GM23338 (cell line): ENCODE data around the gene CBX8. TPM values are rescaled to one million over a fixed set of nuclear protein-coding genes. Genes with fewer than 3 reads are reported as not detected.

Source experiments
- ATAC-seq: fragments of 200-7000 bp; cut with Tn5 transposase; 3 replicates; pipeline ENCODE4 v1.9.1; 2020
- DNase-seq: peaks from one replicate; pipeline ENCODE4 v3.0.0-alpha.2; 2015; ENCODE audit warnings: low spot score
- H2AFZ ChIP-seq: fragments of 200-600 bp; sonication (generic); 2 replicates; pipeline ENCODE4 v1.8.0; 2016; ENCODE audit warnings: antibody characterized with exemption, mild to moderate bottlenecking, moderate library complexity
- H3F3A ChIP-seq: fragments of 200-600 bp; sonication (generic); replicated peaks from 2 replicates; pipeline ENCODE4 v1.8.0; 2017; ENCODE audit warnings: antibody characterized with exemption, mixed run types, low read depth
- H3K27ac ChIP-seq: fragments of 200-600 bp; sonication (generic); 2 replicates; pipeline ENCODE4 v1.6.1; 2016; ENCODE audit warnings: low read depth
- H3K27me3 ChIP-seq: fragments of 200-600 bp; sonication (generic); 2 replicates; pipeline ENCODE4 v1.8.0; 2016; ENCODE audit warnings: mild to moderate bottlenecking, mixed run types, moderate library complexity; ENCODE audit not compliant: insufficient read depth
- H3K36me3 ChIP-seq: fragments of 200-600 bp; sonication (generic); 2 replicates; pipeline ENCODE4 v1.8.0; 2016; ENCODE audit warnings: mild to moderate bottlenecking; ENCODE audit not compliant: insufficient read depth
- H3K4me1 ChIP-seq: fragments of 200-600 bp; sonication (generic); 2 replicates; pipeline ENCODE4 v1.8.0; 2016; ENCODE audit warnings: mild to moderate bottlenecking, moderate library complexity; ENCODE audit not compliant: insufficient read depth
- H3K4me2 ChIP-seq: fragments of 200-600 bp; sonication (generic); 2 replicates; pipeline ENCODE4 v1.7.1; 2017; ENCODE audit warnings: mixed run types
- H3K4me3 ChIP-seq: fragments of 200-600 bp; sonication (generic); 2 replicates; pipeline ENCODE4 v1.6.1; 2016; ENCODE audit warnings: mixed run types
- H3K79me2 ChIP-seq: fragments of 200-600 bp; sonication (generic); replicated peaks from 2 replicates; pipeline ENCODE4 v1.8.0; 2017; ENCODE audit warnings: mild to moderate bottlenecking; ENCODE audit not compliant: insufficient read depth
- H3K9me2 ChIP-seq: fragments of 200-600 bp; sonication (generic); 2 replicates; pipeline ENCODE4 v1.8.0; 2017; ENCODE audit not compliant: insufficient read depth
- H4K20me1 ChIP-seq: fragments of 200-600 bp; sonication (generic); replicated peaks from 2 replicates; pipeline ENCODE4 v1.8.0; 2017; ENCODE audit warnings: mild to moderate bottlenecking; ENCODE audit not compliant: insufficient read depth
- H3K27ac Mint-ChIP-seq: 2 replicates; pipeline ENCODE4 v1.8.0; 2020; ENCODE audit warnings: inconsistent platforms, mild to moderate bottlenecking, moderate library complexity, mixed read lengths
- H3K27me3 Mint-ChIP-seq: 3 replicates; pipeline ENCODE4 v1.8.0; 2022; ENCODE audit warnings: low read depth, mild to moderate bottlenecking, moderate library complexity, mixed read lengths, inconsistent platforms; ENCODE audit not compliant: insufficient read depth, poor library complexity
- H3K36me3 Mint-ChIP-seq: 3 replicates; pipeline ENCODE4 v1.8.0; 2021; ENCODE audit warnings: low read depth, mild to moderate bottlenecking, inconsistent platforms, moderate library complexity, mixed read lengths
- H3K4me1 Mint-ChIP-seq: 3 replicates; pipeline ENCODE4 v1.8.0; 2020; ENCODE audit warnings: mild to moderate bottlenecking, inconsistent platforms, mixed read lengths
- H3K4me3 Mint-ChIP-seq: 3 replicates; pipeline ENCODE4 v1.8.0; 2021; ENCODE audit warnings: moderate library complexity, mild to moderate bottlenecking, inconsistent platforms, mixed read lengths
- H3K9me3 Mint-ChIP-seq: 3 replicates; pipeline ENCODE4 v1.8.0; 2020; ENCODE audit warnings: moderate library complexity, mild to moderate bottlenecking, inconsistent platforms, mixed read lengths
- CREB1 ChIP-seq: fragments of 250-450 bp; sonication (Bioruptor Pico); IDR thresholded peaks from 2 replicates; pipeline ENCODE4 v1.5.0; 2020; ENCODE audit warnings: low read depth, mild to moderate bottlenecking, moderate library complexity
- EZH2phosphoT487 ChIP-seq: fragments of 200-600 bp; sonication (generic); IDR thresholded peaks from one replicate; pipeline ENCODE4 v1.8.1; 2018; ENCODE audit warnings: antibody characterized with exemption; ENCODE audit not compliant: unreplicated experiment
- JUNB ChIP-seq: IDR thresholded peaks from one replicate; pipeline ENCODE4 v1.6.1; 2016; ENCODE audit warnings: antibody characterized with exemption; ENCODE audit not compliant: unreplicated experiment
- NANOG ChIP-seq: IDR thresholded peaks from 2 replicates; pipeline ENCODE4 v1.6.1; 2016; ENCODE audit warnings: antibody characterized with exemption, borderline replicate concordance
- STAT1 ChIP-seq: IDR thresholded peaks from one replicate; pipeline ENCODE4 v1.6.1; 2016; ENCODE audit warnings: antibody characterized with exemption; ENCODE audit not compliant: unreplicated experiment
- ZNF114 ChIP-seq: fragments of 250-450 bp; sonication (Bioruptor Pico); IDR thresholded peaks from 2 replicates; pipeline ENCODE4 v1.5.0; 2020; ENCODE audit warnings: mild to moderate bottlenecking, moderate library complexity
- ZNF331 ChIP-seq: fragments of 250-450 bp; sonication (Bioruptor Pico); IDR thresholded peaks from 2 replicates; pipeline ENCODE4 v1.5.0; 2020; ENCODE audit warnings: low read depth, mild to moderate bottlenecking, moderate library complexity
- polyA plus RNA-seq: library from polyadenylated mRNA; unstranded; fragments of >200 nt; fragmentation: Nextera tagmentation; extraction: Ambion mirVana; gene quantifications from 2 replicates; pipeline ENCODE4 v1.2.1, GENCODE V29; 2016
- total RNA-seq: library from RNA; depleted of rRNA; stranded (reverse); fragments of >200 nt; shearing (Covaris generic); gene quantifications from 2 replicates; pipeline ENCODE4 v1.2.3, GENCODE V29; 2014
- TF ChIP-seq, protein P1 (sequence below): IDR thresholded peaks from 2 replicates; pipeline ENCODE4 v1.6.1; 2016; ENCODE audit warnings: antibody characterized with exemption
- TF ChIP-seq, protein P2 (sequence below): IDR thresholded peaks from one replicate; pipeline ENCODE4 v1.6.1; 2018; ENCODE audit warnings: antibody characterized with exemption; ENCODE audit not compliant: unreplicated experiment

CBX8 gene
- total and polyA plus RNA-seq, 2 experiments from 2014 or later, result 1.0 to 1.3 TPM

DNA sequence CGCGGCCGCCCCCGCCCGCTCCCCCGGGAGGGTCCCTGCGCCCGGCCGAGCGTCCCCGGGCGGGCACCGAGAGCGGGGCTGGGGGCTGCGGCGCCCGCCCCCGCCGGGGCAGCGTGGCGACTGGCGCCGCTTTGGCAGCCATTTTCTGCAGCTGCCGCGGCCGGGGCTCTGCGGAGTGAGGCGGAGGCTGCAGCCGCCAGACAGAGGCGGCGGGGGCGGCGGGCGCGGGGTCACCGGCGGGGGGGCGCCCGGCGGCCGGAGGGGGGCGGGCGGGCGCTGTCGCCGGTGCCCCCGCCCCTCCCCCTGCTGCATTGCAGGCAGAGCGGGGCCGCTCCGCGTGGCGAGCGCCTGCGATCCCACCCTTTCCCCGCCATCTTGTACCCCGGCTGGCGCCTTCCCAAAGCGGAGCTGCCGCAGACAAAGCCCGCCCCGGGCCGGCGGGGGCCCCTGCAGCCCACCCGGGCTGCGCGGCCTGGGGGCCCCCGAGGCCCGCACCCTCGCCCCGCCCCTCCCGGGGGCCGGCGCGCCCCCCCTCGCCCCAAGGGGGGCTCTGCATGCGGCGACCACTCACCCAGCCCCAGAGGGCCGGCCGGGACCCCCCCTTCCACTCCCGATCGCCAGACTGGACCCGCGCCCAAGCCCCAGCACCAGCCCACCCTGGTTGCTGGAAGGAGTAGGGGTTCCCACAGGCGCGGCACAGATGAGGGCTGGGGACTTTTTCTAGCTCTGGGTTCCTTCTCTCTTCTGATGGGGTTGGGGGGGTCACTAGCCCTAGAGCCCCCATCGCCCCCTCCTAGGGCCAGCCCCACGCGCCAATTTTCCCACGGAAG is 16.6 kb upstream of the CBX8 start:
- no peaks in the 10 kb centered on the region for H3K36me3 ChIP-seq
- H3K9me2 ChIP-seq, result no peaks in the 10 kb centered on the region
- H3K27me3 ChIP-seq, result peaks cover 94% of the 10 kb centered on the region
- H3K27ac ChIP-seq, result no peak overlapping the region
- peaks cover 29% of the 10 kb centered on the region for H3K4me1 Mint-ChIP-seq
- H3K27me3 Mint-ChIP-seq, result peaks cover 90% of the 10 kb centered on the region
- DNase-seq (no peak), ATAC-seq (no peak)
- no peaks in the 10 kb centered on the region for H3K79me2 ChIP-seq
- peaks cover 32% of the 10 kb centered on the region for H3F3A ChIP-seq
- H3K9me3 Mint-ChIP-seq, result peaks cover 6% of the 10 kb centered on the region; the same call in 1 of the 3 replicates
- H3K4me3 Mint-ChIP-seq, result no peak overlapping the region
- H2AFZ ChIP-seq, result no peak overlapping the region
- TF ChIP-seq STAT1 (no peak), EZH2phosphoT487 (no peak)
- H3K4me2 ChIP-seq, result 0 out of 2 replicates have a peak overlapping the region, but pooled peaks have one; percentile 62
- H4K20me1 ChIP-seq, result peaks cover 9% of the 10 kb centered on the region; the same call in 1 of the 2 replicates
- H3K27ac Mint-ChIP-seq, result no peak overlapping the region
- H3K36me3 Mint-ChIP-seq, result peaks cover 4% of the 10 kb centered on the region; the same call in 1 of the 3 replicates
- peak overlapping the region; percentile 34; the same call in 1 of the 2 replicates for H3K4me3 ChIP-seq
- H3K4me1 ChIP-seq, result peaks cover 29% of the 10 kb centered on the region

DNA sequence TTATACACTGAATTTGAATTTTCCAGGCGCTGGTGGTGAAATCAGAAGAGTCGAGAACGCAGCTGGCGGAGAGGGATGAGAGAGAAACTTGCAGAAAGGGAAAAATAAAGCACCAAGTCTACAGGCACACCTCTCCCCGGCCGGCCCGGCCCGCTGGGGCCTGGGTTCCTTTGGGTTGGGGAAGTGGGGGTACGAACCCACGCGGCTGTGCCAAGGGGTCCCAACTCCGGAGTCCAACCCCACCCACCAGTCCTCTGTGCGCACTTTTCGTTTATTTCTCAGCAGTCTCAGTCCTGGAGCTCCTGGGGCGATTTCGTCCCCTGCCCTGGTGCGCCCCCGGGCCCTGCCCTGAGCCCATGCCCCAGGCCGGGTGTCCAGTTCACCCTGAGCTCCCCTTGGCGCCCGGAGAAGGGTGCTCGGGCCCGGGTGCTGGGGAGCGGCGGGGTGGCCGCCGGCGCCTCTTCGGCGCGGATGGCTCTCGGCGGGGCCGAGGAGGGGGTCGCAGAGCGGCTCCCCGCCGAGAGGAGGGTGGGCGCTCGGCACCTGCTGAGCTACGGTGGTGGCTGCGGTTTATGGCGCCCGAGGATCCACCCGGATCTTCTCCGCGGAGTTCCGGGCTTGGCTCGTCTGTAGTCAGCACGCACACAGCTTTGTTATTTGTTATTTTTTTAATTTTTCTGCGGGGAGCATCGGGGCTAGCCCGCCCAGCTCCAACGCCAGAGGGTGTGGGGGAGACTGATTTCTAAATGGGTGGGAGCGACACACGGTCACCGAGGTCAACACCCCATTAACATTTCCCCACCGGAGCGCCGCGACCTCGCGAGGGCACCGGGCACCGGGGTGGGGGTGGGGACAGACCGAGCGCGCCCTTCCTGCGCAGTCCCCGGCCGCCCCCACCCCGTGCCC is 15.7 kb upstream of the CBX8 start:
- H3K79me2 ChIP-seq, result no peaks in the 10 kb centered on the region
- ATAC-seq (no peak), DNase-seq (no peak)
- peak overlapping the region; percentile 77 for H3K4me2 ChIP-seq
- peaks cover 35% of the 10 kb centered on the region for H3F3A ChIP-seq
- H2AFZ ChIP-seq, result no peak overlapping the region
- peak overlapping the region; percentile 41 for H3K4me3 ChIP-seq
- peaks cover 9% of the 10 kb centered on the region; the same call in 1 of the 2 replicates for H4K20me1 ChIP-seq
- Mint-ChIP-seq H3K4me1 (peaks cover 29% of the 10 kb centered on the region), H3K27ac (no peak overlapping the region), H3K4me3 (peak overlapping the region; percentile 65), H3K36me3 (peaks cover 4% of the 10 kb centered on the region; the same call in 1 of the 3 replicates), H3K9me3 (peaks cover 6% of the 10 kb centered on the region; the same call in 1 of the 3 replicates), H3K27me3 (peaks cover 90% of the 10 kb centered on the region)
- H3K36me3 ChIP-seq, result no peaks in the 10 kb centered on the region
- peaks cover 94% of the 10 kb centered on the region for H3K27me3 ChIP-seq
- H3K4me1 ChIP-seq, result peaks cover 35% of the 10 kb centered on the region
- no peak overlapping the region for H3K27ac ChIP-seq
- no peaks in the 10 kb centered on the region for H3K9me2 ChIP-seq
- TF ChIP-seq, protein P1, sequence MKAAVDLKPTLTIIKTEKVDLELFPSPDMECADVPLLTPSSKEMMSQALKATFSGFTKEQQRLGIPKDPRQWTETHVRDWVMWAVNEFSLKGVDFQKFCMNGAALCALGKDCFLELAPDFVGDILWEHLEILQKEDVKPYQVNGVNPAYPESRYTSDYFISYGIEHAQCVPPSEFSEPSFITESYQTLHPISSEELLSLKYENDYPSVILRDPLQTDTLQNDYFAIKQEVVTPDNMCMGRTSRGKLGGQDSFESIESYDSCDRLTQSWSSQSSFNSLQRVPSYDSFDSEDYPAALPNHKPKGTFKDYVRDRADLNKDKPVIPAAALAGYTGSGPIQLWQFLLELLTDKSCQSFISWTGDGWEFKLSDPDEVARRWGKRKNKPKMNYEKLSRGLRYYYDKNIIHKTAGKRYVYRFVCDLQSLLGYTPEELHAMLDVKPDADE, result no peak
- TF ChIP-seq STAT1 (no peak), ZNF114 (CRISPR knock-in tag) (no peak), EZH2phosphoT487 (peak; percentile 20), NANOG (no peak), ZNF331 (no peak), CREB1 (CRISPR knock-in tag) (no peak), JUNB (no peak)
- TF ChIP-seq, protein P2, sequence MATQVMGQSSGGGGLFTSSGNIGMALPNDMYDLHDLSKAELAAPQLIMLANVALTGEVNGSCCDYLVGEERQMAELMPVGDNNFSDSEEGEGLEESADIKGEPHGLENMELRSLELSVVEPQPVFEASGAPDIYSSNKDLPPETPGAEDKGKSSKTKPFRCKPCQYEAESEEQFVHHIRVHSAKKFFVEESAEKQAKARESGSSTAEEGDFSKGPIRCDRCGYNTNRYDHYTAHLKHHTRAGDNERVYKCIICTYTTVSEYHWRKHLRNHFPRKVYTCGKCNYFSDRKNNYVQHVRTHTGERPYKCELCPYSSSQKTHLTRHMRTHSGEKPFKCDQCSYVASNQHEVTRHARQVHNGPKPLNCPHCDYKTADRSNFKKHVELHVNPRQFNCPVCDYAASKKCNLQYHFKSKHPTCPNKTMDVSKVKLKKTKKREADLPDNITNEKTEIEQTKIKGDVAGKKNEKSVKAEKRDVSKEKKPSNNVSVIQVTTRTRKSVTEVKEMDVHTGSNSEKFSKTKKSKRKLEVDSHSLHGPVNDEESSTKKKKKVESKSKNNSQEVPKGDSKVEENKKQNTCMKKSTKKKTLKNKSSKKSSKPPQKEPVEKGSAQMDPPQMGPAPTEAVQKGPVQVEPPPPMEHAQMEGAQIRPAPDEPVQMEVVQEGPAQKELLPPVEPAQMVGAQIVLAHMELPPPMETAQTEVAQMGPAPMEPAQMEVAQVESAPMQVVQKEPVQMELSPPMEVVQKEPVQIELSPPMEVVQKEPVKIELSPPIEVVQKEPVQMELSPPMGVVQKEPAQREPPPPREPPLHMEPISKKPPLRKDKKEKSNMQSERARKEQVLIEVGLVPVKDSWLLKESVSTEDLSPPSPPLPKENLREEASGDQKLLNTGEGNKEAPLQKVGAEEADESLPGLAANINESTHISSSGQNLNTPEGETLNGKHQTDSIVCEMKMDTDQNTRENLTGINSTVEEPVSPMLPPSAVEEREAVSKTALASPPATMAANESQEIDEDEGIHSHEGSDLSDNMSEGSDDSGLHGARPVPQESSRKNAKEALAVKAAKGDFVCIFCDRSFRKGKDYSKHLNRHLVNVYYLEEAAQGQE, result no peak
